ENCODE data around the gene HS3ST5. TPM values are rescaled to one million over a fixed set of nuclear protein-coding genes. Genes with fewer than 3 reads are reported as not detected.
"Not testable (repeated sequence)": the region's sequence is repeated elsewhere in the genome, so short reads cannot be mapped to it uniquely, and the experiment has no call there.

HS3ST5 gene
- total and polyA plus RNA-seq, 2 donors (not counting 1 experiment from before 2014, with no cell fraction given): under 0.01 TPM; not detected in 1

DNA sequence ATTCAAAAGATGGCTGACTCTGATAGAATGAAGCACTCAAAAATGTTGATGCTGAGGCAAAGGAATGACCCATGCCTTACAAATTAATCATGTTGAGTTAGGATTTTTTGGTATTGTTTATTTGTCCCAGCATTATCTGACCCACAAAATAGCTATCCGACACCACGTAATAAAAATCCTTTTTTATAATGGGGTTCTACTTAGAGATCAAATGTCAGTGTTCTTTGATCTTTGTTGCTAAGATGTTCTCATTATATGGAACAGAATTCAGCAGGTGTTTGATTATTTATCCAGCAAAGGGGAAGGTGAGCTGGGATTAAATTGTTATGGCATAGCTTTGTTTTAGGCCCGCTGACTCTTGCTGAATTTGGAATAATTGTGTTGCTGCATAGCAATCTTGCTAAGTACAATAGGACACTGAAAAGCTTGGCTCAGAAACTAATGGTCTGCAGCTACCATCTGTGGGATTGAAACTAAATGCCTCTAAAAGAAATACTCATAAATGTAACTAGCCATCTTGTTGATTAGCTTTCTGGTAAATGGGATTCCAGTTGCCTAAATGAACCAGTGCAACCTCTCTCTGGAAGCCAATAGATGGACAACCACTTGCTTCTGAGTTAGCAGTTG is 191.6 kb downstream of the HS3ST5 start:
- H3K27ac ChIP-seq (ENCODE audit: insufficient read depth, low read length): no peak overlapping the region
- no peaks in the 10 kb centered on the region for H3K36me3 ChIP-seq (ENCODE audit: control insufficient read depth, insufficient read depth, low read length)
- no peak overlapping the region for H3K4me2 ChIP-seq (ENCODE audit: extremely low read depth, insufficient read depth, low read length)
- H3K4me3 ChIP-seq (replicated peaks in 1 of 4; ENCODE audit: control extremely low read depth in 1 of 4, insufficient read depth in 1 of 4, low read depth in 3 of 4, low read length in 4 of 4): no peak overlapping the region
- H4K20me1 ChIP-seq (ENCODE audit: control insufficient read depth, extremely low read depth, insufficient read depth, low read length): no peaks in the 10 kb centered on the region
- H3K79me2 ChIP-seq (ENCODE audit: control insufficient read depth, insufficient read depth, low read length): no peaks in the 10 kb centered on the region
- no peaks in the 10 kb centered on the region for H3K9me3 ChIP-seq (ENCODE audit: control insufficient read depth, insufficient read depth, low read depth, low read length)
- no peak overlapping the region for H2AFZ ChIP-seq (ENCODE audit: low read length)
- no peaks in the 10 kb centered on the region for H3K27me3 ChIP-seq (ENCODE audit: control insufficient read depth, insufficient read depth, low read length)
- no peak for TF ChIP-seq EZH2 (IDR thresholded peaks at IDR 0.05; ENCODE audit: low read length, missing control alignments)
- TF ChIP-seq, protein P1, sequence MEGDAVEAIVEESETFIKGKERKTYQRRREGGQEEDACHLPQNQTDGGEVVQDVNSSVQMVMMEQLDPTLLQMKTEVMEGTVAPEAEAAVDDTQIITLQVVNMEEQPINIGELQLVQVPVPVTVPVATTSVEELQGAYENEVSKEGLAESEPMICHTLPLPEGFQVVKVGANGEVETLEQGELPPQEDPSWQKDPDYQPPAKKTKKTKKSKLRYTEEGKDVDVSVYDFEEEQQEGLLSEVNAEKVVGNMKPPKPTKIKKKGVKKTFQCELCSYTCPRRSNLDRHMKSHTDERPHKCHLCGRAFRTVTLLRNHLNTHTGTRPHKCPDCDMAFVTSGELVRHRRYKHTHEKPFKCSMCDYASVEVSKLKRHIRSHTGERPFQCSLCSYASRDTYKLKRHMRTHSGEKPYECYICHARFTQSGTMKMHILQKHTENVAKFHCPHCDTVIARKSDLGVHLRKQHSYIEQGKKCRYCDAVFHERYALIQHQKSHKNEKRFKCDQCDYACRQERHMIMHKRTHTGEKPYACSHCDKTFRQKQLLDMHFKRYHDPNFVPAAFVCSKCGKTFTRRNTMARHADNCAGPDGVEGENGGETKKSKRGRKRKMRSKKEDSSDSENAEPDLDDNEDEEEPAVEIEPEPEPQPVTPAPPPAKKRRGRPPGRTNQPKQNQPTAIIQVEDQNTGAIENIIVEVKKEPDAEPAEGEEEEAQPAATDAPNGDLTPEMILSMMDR (conservative IDR thresholded peaks at IDR 0.05 in 1 of 2, IDR thresholded peaks at IDR 0.05 in 1 of 2; ENCODE audit: low read depth in 1 of 2, low read length in 2 of 2): no peak
- H3K9ac ChIP-seq (ENCODE audit: insufficient read depth, low read length): no peak overlapping the region
- no peak for DNase-seq (ENCODE audit: low read depth in 2 of 2)
- H3K4me1 ChIP-seq (ENCODE audit: control insufficient read depth, extremely low read depth, insufficient read depth, low read length): no peaks in the 10 kb centered on the region

DNA sequence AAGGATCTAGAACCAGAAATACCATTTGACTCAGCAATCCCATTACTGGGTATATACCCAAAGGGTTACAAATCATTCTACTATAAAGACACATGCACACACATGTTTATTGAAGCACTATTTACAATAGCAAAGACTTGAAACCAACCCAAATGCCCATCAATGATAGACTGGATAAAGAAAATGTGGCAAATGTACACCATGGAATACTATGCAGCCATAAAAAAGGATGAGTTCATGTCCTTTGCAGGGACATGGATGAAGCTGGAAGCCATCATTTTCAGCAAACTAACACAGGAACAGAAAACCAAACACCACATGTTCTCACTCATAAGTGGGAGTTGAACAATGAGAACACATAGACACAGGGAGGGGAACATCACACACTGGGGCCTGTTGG is 193.6 kb downstream of the HS3ST5 start:
- H3K4me1 ChIP-seq (ENCODE audit: control insufficient read depth, extremely low read depth, insufficient read depth, low read length); H3K36me3 ChIP-seq (ENCODE audit: control insufficient read depth, insufficient read depth, low read length); DNase-seq (ENCODE audit: low read depth in 2 of 2); H3K4me2 ChIP-seq (ENCODE audit: extremely low read depth, insufficient read depth, low read length); H3K9ac ChIP-seq (ENCODE audit: insufficient read depth, low read length); H3K27me3 ChIP-seq (ENCODE audit: control insufficient read depth, insufficient read depth, low read length); H3K27ac ChIP-seq (ENCODE audit: insufficient read depth, low read length); H2AFZ ChIP-seq (ENCODE audit: low read length); H4K20me1 ChIP-seq (ENCODE audit: control insufficient read depth, extremely low read depth, insufficient read depth, low read length); H3K9me3 ChIP-seq (ENCODE audit: control insufficient read depth, insufficient read depth, low read depth, low read length); H3K79me2 ChIP-seq (ENCODE audit: control insufficient read depth, insufficient read depth, low read length); H3K4me3 ChIP-seq (replicated peaks in 1 of 4; ENCODE audit: control extremely low read depth in 1 of 4, insufficient read depth in 1 of 4, low read depth in 3 of 4, low read length in 4 of 4): not testable (repeated sequence)

DNA sequence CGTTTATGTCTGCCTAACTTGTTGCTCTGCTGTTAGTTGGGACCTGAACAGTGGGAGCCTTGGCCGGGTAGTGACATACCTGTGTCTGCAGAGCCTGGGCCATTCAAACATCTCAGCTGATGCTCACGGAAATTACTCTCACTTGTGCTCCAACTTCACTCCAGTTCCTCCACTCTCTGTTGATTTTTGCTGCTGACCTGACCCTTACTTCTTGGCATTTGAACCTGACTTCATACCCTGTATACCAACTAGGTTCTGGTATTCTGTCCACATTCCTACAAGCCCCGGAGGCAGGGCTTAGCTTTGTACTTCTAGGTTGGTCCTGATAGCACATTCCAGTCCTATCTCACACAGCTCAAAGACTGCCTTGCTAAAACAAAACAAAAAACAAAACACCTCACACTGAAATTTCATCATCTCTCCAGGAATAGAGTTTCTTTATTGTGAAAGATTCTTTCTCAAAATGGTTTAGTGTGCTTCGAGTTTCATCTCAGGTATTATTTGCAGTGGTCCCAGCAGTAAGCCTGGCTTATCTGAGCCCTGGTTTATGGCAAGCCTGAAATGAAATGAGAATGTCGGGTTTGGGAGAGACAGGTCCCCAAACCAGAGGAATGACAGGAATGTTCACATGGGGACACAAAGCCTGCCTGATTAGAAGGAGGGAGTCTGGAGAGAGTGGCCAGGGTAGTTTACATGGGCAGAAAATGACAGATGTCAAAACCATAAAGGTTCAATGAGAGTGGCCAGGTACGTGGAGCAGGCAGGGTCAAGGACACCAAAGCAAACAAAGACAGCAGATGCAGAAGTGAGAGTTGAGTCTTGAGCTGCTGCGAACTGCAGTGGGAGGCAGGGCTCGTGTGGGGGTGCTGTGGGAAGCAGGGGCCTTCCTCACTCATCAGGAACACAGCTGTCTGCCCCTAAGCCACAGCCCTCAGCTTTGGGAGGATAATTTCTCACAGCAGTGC is 197.7 kb downstream of the HS3ST5 start:
- no peak for DNase-seq (ENCODE audit: low read depth in 2 of 2)
- no peaks in the 10 kb centered on the region for H3K9me3 ChIP-seq (ENCODE audit: control insufficient read depth, insufficient read depth, low read depth, low read length)
- H3K36me3 ChIP-seq (ENCODE audit: control insufficient read depth, insufficient read depth, low read length): no peaks in the 10 kb centered on the region
- no peaks in the 10 kb centered on the region for H3K79me2 ChIP-seq (ENCODE audit: control insufficient read depth, insufficient read depth, low read length)
- no peaks in the 10 kb centered on the region for H3K4me1 ChIP-seq (ENCODE audit: control insufficient read depth, extremely low read depth, insufficient read depth, low read length)
- TF ChIP-seq EZH2 (IDR thresholded peaks at IDR 0.05; ENCODE audit: low read length, missing control alignments): no peak
- TF ChIP-seq, protein P1 (conservative IDR thresholded peaks at IDR 0.05 in 1 of 2, IDR thresholded peaks at IDR 0.05 in 1 of 2; ENCODE audit: low read depth in 1 of 2, low read length in 2 of 2): no peak
- no peak overlapping the region for H2AFZ ChIP-seq (ENCODE audit: low read length)
- H3K27me3 ChIP-seq (ENCODE audit: control insufficient read depth, insufficient read depth, low read length): peaks cover 3% of the 10 kb centered on the region
- H3K4me2 ChIP-seq (ENCODE audit: extremely low read depth, insufficient read depth, low read length): no peak overlapping the region
- H4K20me1 ChIP-seq (ENCODE audit: control insufficient read depth, extremely low read depth, insufficient read depth, low read length): no peaks in the 10 kb centered on the region
- H3K4me3 ChIP-seq (replicated peaks in 1 of 4; ENCODE audit: control extremely low read depth in 1 of 4, insufficient read depth in 1 of 4, low read depth in 3 of 4, low read length in 4 of 4): no peak overlapping the region
- H3K27ac ChIP-seq (ENCODE audit: insufficient read depth, low read length): no peak overlapping the region
- H3K9ac ChIP-seq (ENCODE audit: insufficient read depth, low read length): no peak overlapping the region

All from fibroblast of lung (primary cell).